ENCODE measurements around the gene PDE11A. TPM values are rescaled to one million over a fixed set of nuclear protein-coding genes. Genes with fewer than 3 reads are reported as not detected.

Gene PDE11A
- polyA plus RNA-seq, 1 experiment: 0.53 TPM

DNA sequence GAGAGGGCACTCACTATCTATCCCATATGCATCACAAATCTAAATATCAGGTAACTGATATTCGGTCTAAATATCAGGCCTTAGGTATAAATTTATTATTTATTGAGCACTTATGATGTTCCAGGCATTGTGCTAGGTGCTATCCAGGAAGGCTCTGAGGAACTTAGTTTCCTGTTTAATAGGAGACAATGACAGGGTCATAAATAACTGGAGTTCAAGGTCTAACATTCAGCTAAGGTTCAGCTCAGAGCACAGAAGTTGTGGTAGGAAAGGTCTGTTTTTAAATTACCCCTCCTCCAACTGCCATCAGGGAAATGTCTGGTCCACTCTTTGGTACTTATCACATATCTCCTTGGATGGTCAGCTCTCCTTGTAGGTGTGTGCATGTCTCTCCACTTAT is 486.4 kb downstream of the PDE11A start:
- Histone ChIP-seq H3K27me3 (ENCODE audit: control insufficient read depth, insufficient read depth, low read length) (peaks cover 1% of the 10 kb centered on the region; the same call in 1 of the 2 replicates), H3K4me3 (ENCODE audit: low read depth, low read length) (no peak overlapping the region), H3K36me3 (ENCODE audit: control insufficient read depth, insufficient read depth, low read length) (no peaks in the 10 kb centered on the region)
- ChIA-PET CTCF (interaction anchor here (1.9 kb wide), 1 partner anchor 18 kb away, joined by 5 read pairs; no protein-coding TSS in a partner anchor), POLR2A (no interaction called here)
- no peak for DNase-seq (ENCODE audit: low read depth)
- TF ChIP-seq CTCF (IDR thresholded peaks at IDR 0.05; ENCODE audit: insufficient read depth, low read depth, low read length): no peak

DNA sequence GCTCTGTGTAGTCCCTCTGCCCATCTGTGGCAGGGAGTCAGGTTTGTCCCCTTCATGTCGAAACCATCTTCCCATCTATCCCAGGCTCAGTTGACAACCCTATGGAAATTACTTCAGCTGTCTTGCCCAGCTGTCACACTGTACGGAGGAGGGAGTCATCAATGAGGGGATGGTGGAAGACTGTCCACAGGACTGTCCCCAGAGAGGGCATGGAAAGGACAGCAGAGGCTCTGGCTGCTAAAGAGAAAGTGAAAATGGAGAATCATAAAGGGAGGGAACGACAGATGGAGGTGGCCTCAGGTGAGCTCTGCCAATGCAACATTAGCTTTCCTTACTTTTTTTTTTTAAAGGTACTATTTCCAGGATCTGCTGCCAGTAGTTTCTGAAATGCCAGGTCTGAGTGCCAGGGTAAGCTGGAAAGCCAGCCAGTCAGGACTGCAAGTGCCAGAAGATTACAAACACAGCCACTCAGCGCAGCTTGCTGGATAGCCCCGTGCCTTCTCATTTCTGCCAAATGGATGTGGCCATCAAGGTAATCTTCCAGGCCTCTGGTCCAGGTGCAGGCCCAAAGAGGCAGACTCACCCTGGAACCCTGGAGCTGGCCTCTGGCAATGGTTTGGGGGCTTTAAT is 487.2 kb downstream of the PDE11A start:
- ChIA-PET CTCF (interaction anchor here (1.4 kb wide), 1 partner anchor 13 kb away, joined by 7 read pairs; no protein-coding TSS in a partner anchor), POLR2A (no interaction called here)
- TF ChIP-seq CTCF (IDR thresholded peaks at IDR 0.05; ENCODE audit: insufficient read depth, low read depth, low read length): no peak
- H3K4me3 ChIP-seq (ENCODE audit: low read depth, low read length): no peak overlapping the region
- H3K27me3 ChIP-seq (ENCODE audit: control insufficient read depth, insufficient read depth, low read length): peaks cover 1% of the 10 kb centered on the region
- no peaks in the 10 kb centered on the region for H3K36me3 ChIP-seq (ENCODE audit: control insufficient read depth, insufficient read depth, low read length)
- no peak for DNase-seq (ENCODE audit: low read depth)

- POLR2A ChIA-PET: no interaction called here
- no peaks in the 10 kb centered on the region for H3K36me3 ChIP-seq (ENCODE audit: control insufficient read depth, insufficient read depth, low read length)
- peaks cover 1% of the 10 kb centered on the region for H3K27me3 ChIP-seq (ENCODE audit: control insufficient read depth, insufficient read depth, low read length)
- no peak for DNase-seq (ENCODE audit: low read depth)
- TF ChIP-seq CTCF (IDR thresholded peaks at IDR 0.05; ENCODE audit: insufficient read depth, low read depth, low read length): no peak
- no peak overlapping the region for H3K4me3 ChIP-seq (ENCODE audit: low read depth, low read length)
- CTCF ChIA-PET: interaction anchor here (1.2 to 1.4 kb wide), 2 partner anchors 14 to 15 kb away, joined by 4 to 7 read pairs; no protein-coding TSS in a partner anchor
These were observed 488.4 kb downstream of the PDE11A start for GRCh38 chr2:177584030-177584692.

DNA sequence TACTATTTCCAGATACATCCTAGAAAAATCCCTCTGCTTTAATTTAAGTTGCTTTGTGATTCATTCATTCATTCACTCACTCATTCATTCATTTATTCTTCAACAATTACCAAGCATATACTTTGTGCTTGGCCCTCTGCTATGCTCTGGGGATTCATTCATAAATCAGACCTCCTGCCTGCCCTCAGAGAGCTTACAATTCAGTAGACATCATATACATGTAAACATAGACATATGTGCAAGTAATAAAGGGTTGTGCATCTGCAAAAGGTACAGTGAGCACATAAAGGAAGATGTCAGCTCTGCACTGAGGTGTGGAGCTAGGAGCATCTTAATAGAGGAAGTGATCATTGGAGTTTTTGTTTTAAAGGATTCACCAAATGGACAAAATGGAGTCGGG is 490.6 kb downstream of the PDE11A start:
- CTCF ChIA-PET: interaction anchor here (1.0 kb wide), 1 partner anchor 10 kb away, joined by 4 read pairs; no protein-coding TSS in a partner anchor
- no peak for DNase-seq (ENCODE audit: low read depth)
- no peak overlapping the region for H3K4me3 ChIP-seq (ENCODE audit: low read depth, low read length)
- H3K36me3 ChIP-seq (ENCODE audit: control insufficient read depth, insufficient read depth, low read length): no peaks in the 10 kb centered on the region
- POLR2A ChIA-PET: no interaction called here
- no peak for TF ChIP-seq CTCF (IDR thresholded peaks at IDR 0.05; ENCODE audit: insufficient read depth, low read depth, low read length)
- H3K27me3 ChIP-seq (ENCODE audit: control insufficient read depth, insufficient read depth, low read length): peaks cover 1% of the 10 kb centered on the region

DNA sequence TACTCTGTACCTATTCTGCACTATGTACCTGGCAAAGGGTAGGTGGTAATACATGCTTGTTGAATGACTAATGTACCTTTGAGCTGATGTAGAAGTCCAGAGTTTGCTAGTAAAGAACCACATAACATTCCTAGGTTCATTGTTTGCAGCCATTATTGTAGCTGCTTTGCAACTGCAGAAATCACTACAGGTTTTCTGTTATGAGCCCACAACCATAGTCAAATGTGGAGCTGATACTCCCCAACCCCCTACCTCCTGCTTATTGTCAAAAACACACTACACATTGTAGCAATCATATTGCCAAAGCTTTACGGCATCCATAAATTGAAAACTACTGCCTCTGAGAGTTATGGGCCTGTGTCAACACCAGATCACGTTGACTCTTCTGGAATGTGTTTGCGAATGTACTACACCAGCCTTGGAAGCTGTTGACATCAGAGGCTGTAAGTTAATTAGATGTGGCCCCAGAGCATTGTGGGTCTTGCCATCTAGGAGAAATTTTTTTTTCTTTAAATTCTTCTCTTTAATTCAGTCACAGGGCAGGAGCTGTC is 493.0 kb downstream of the PDE11A start:
- ChIA-PET CTCF (interaction anchor here (0.8 kb wide), 1 partner anchor 25 kb away, joined by 3 read pairs; no protein-coding TSS in a partner anchor), POLR2A (no interaction called here)
- no peaks in the 10 kb centered on the region for H3K36me3 ChIP-seq (ENCODE audit: control insufficient read depth, insufficient read depth, low read length)
- DNase-seq (ENCODE audit: low read depth): no peak
- TF ChIP-seq CTCF (IDR thresholded peaks at IDR 0.05; ENCODE audit: insufficient read depth, low read depth, low read length): no peak
- no peak overlapping the region for H3K4me3 ChIP-seq (ENCODE audit: low read depth, low read length)
- peaks cover 1% of the 10 kb centered on the region for H3K27me3 ChIP-seq (ENCODE audit: control insufficient read depth, insufficient read depth, low read length)

Data from BJ (cell line).